Measurements from ENCODE around the gene STX2. TPM values are rescaled to one million over a fixed set of nuclear protein-coding genes. Genes with fewer than 3 reads are reported as not detected.
"Not testable (repeated sequence)": the region's sequence is repeated elsewhere in the genome, so short reads cannot be mapped to it uniquely, and the experiment has no call there.

STX2 gene
- total RNA-seq, 2 donors from 2014 or later: 5.3 to 11.5 TPM

GRCh38 chr12:130787041-130787440 is 52.0 kb downstream of the STX2 start:
- intact Hi-C loops (cut with DNase I): no loop called here
- no peaks in the 10 kb centered on the region for H3K4me1 ChIP-seq (replicated peaks)
- 86% methylated on average over 8 of the region's 10 CpGs for WGBS
- H3K4me3 ChIP-seq: no peak overlapping the region
- H3K36me3 ChIP-seq: no peaks in the 10 kb centered on the region
- H3K27ac ChIP-seq: no peak overlapping the region
- no peaks in the 10 kb centered on the region for H3K9me3 ChIP-seq
- DNase-seq (ENCODE audit: low spot score): no peak
- no peaks in the 10 kb centered on the region for H3K27me3 ChIP-seq (replicated peaks; ENCODE audit: insufficient read depth)
- TF ChIP-seq CTCF (IDR thresholded peaks at IDR 0.05): no peak
- TF ChIP-seq POLR2AphosphoS5 (IDR thresholded peaks at IDR 0.05): no peak
- TF ChIP-seq POLR2A (IDR thresholded peaks at IDR 0.05): no peak

GRCh38 chr12:130783110-130783715 is 55.8 kb downstream of the STX2 start:
- H3K27ac ChIP-seq: no peak overlapping the region
- TF ChIP-seq POLR2A (IDR thresholded peaks at IDR 0.05) (no peak), POLR2AphosphoS5 (IDR thresholded peaks at IDR 0.05) (no peak), CTCF (IDR thresholded peaks at IDR 0.05) (no peak)
- no peaks in the 10 kb centered on the region for H3K4me1 ChIP-seq (replicated peaks)
- intact Hi-C loops (cut with DNase I): no loop called here
- H3K9me3 ChIP-seq: no peaks in the 10 kb centered on the region
- no peaks in the 10 kb centered on the region for H3K27me3 ChIP-seq (replicated peaks; ENCODE audit: insufficient read depth)
- DNase-seq (ENCODE audit: low spot score): no peak
- H3K36me3 ChIP-seq: no peaks in the 10 kb centered on the region
- no peak overlapping the region for H3K4me3 ChIP-seq
- WGBS: 73% methylated on average over 18 of the region's 18 CpGs

GRCh38 chr12:130782245-130782644 is 56.8 kb downstream of the STX2 start:
- H3K4me1 ChIP-seq (replicated peaks); H3K27ac ChIP-seq; H3K9me3 ChIP-seq; H3K36me3 ChIP-seq; DNase-seq (ENCODE audit: low spot score); H3K27me3 ChIP-seq (replicated peaks; ENCODE audit: insufficient read depth); intact Hi-C loops (cut with DNase I); H3K4me3 ChIP-seq: not testable (repeated sequence)
- WGBS: 84% methylated on average over 13 of the region's 13 CpGs

- H3K9me3 ChIP-seq: no peaks in the 10 kb centered on the region
- H3K4me3 ChIP-seq: no peak overlapping the region
- intact Hi-C loops (cut with DNase I): no loop called here
- H3K27me3 ChIP-seq (replicated peaks; ENCODE audit: insufficient read depth): no peaks in the 10 kb centered on the region
- 84% methylated on average over 26 of the region's 28 CpGs for WGBS
- H3K36me3 ChIP-seq: no peaks in the 10 kb centered on the region
- no peak for DNase-seq (ENCODE audit: low spot score)
- no peaks in the 10 kb centered on the region for H3K4me1 ChIP-seq (replicated peaks)
- H3K27ac ChIP-seq: no peak overlapping the region
- TF ChIP-seq CTCF (IDR thresholded peaks at IDR 0.05) (no peak), POLR2A (IDR thresholded peaks at IDR 0.05) (no peak), POLR2AphosphoS5 (IDR thresholded peaks at IDR 0.05) (no peak)
Measured at GRCh38 chr12:130780880-130781575, 58.0 kb downstream of the STX2 start.

- 86% methylated on average over 10 of the region's 10 CpGs for WGBS
- no peak overlapping the region for H3K27ac ChIP-seq
Measured at GRCh38 chr12:130780325-130780724, 58.7 kb downstream of the STX2 start.

More at GRCh38 chr12:130780325-130780724, 58.7 kb downstream of the STX2 start:
- intact Hi-C loops (cut with DNase I): no loop called here
- DNase-seq (ENCODE audit: low spot score): no peak
- Histone ChIP-seq H3K27me3 (replicated peaks; ENCODE audit: insufficient read depth) (no peaks in the 10 kb centered on the region), H3K4me3 (no peak overlapping the region), H3K36me3 (no peaks in the 10 kb centered on the region), H3K9me3 (no peaks in the 10 kb centered on the region), H3K4me1 (replicated peaks) (no peaks in the 10 kb centered on the region)
- no peak for TF ChIP-seq POLR2AphosphoS5 (IDR thresholded peaks at IDR 0.05)
- TF ChIP-seq CTCF (IDR thresholded peaks at IDR 0.05): no peak
- no peak for TF ChIP-seq POLR2A (IDR thresholded peaks at IDR 0.05)

All from prostate gland (tissue), 2 donors.